HG02798 (cell line): Measurements from ENCODE around the gene EHBP1L1.
"Not testable (repeated sequence)": the region's sequence is repeated elsewhere in the genome, so short reads cannot be mapped to it uniquely, and the experiment has no call there.

Experiments used
- ATAC-seq: cut with Tn5 transposase; IDR thresholded peaks from one replicate; pipeline ENCODE4 v1.9.1; 2021; ENCODE audit warnings: mild to moderate bottlenecking; ENCODE audit not compliant: unreplicated experiment, poor library complexity

EHBP1L1 gene

DNA sequence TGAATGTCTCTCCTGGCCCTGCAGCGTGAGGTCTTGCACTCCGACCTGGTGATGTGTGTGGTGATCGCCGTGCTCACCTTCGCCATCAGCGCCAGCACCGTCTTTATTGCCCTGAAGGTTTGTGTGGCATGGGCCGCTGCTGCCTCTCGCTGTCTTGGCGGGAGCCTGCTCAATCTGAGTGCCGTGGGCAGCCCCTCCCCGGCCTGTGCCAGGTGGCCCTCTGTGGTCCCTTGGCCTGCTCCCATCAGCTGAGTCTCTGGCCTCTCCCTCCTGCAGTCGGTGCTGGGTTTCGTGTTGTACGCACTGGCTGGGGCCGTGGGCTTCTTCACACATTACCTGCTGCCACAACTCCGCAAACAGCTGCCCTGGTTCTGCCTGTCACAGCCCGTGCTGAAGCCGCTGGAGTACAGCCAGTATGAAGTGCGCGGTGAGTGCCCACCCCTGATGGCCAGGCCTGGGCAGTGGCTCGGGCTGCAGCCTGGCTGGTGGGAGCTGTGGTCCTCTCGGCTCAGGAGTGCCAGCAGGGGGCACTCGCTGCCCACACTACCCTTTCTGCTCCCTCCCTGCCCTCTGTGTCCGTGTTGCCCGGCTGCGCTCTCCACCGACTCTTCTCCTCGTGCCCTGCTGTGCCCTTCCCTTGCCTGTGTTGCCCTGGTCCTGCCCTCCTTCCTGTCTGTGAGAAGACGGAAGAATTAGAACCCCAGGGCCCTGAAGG, 49.9 kb downstream of the EHBP1L1 start:
- no peak for ATAC-seq

DNA sequence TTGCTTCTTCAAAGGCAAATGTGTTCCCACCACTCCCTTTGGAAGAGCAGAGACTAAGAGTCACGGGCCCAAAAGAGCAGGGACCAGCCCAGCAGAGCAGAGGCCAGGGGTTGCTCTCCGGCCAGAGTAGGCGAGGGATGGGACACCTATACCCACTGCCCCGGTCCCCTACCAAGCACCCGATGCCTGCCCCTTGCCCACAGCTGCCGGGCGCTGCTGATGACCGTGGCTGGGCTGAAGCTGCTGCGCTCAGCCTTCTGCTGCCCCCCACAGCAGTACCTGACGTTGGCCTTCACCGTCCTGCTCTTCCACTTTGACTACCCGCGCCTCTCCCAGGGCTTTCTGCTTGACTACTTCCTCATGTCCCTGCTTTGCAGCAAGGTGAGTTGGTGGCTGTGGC, 51.3 kb downstream of the EHBP1L1 start:
- no peak for ATAC-seq

DNA sequence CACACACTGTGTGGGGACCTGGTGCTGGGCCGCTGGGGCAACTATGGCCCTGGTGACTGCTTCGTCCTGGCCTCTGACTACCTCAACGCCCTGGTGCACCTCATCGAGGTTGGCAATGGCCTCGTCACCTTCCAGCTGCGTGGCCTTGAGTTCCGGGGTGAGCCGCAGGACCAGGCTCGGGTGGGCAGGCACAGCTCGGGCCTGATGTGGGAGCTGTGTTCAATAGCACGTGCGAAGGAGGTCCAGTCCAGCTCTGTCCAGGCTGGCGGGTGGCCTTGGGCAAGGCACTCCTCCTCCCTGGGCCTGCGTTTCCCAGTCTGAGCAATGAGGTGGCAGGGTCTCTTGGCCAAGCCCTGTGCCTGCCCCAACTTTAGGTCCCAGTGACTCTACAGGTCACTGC, 53.7 kb downstream of the EHBP1L1 start:
- no peak for ATAC-seq

DNA sequence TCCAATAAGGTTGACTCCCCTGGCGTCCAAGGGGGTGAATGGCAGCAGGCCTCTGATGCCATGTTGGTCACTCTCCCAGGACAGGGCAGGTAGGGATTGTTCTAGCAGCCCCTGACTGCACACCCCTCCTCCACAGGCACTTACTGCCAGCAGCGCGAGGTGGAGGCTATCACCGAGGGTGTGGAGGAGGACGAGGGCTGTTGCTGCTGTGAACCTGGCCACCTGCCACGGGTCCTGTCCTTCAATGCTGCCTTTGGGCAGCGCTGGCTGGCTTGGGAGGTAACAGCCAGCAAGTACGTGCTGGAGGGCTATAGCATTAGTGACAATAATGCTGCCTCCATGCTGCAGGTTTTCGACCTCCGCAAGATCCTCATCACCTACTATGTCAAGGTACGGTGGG, 54.4 kb downstream of the EHBP1L1 start:
- ATAC-seq = no peak

DNA sequence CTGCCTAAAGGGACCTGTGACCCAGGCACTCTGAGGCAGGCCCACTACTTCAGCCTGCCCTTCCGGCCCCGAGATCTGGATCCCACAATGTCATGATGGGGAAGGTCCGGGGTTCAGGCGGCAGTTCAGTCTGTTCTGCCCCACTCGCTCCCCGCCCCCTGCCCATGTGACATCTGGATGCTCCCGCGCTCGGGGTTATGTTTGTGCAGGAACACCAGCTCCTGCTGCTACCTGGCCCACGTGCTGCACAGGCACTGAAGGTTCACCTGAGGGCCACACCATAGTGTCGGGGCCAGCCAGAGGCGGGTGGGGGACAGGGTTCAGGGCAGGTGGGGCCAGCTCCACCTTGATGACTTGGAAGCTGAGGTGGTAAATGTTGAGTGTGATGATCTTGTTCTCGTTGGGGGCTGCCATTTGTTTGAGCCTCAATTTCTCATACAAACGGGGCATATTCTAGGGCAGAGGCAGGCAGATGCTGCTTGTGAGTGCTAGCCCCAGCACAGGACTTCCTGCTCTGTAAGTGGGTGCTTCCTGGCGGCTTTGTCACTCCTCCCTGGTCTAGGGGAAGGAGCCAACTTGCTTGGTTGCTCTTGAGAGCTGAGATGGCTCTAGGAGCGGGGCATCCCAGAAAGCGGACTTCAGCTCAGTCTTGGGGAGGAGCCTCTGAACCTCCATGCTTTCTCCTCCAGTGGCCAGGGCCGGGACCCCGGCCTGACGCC, 57.7 kb downstream of the EHBP1L1 start:
- no peak for ATAC-seq

DNA sequence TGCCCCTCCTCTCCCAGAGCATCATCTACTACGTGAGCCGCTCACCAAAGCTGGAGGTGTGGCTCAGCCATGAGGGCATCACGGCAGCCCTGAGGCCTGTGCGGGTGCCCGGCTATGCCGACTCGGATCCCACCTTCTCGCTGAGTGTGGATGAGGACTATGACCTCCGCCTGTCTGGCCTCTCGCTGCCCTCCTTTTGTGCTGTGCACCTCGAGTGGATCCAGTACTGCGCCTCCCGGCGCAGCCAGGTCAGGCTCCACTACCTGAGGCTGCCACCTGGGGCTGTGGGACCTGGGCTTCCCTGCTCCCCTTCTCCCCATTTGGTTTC, 58.2 kb downstream of the EHBP1L1 start:
- no peak for ATAC-seq

DNA sequence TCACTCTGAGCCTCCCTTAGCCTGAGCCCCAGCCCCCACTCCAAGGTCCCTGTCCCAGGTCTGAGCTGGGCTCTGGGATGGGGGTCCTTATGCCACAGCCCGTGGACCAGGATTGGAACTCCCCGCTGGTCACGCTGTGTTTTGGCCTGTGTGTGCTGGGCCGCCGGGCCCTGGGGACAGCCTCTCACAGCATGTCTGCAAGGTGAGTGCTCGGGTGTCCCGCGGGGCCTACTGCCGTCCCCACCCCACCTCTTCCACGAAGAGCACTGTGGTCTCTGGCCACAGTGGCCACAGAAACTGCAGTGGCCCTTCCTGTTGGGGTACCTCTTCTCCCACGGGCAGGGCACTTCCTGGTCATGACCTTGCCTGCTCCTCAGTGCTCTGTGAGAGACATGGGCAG, 58.6 kb downstream of the EHBP1L1 start:
- no peak for ATAC-seq

DNA sequence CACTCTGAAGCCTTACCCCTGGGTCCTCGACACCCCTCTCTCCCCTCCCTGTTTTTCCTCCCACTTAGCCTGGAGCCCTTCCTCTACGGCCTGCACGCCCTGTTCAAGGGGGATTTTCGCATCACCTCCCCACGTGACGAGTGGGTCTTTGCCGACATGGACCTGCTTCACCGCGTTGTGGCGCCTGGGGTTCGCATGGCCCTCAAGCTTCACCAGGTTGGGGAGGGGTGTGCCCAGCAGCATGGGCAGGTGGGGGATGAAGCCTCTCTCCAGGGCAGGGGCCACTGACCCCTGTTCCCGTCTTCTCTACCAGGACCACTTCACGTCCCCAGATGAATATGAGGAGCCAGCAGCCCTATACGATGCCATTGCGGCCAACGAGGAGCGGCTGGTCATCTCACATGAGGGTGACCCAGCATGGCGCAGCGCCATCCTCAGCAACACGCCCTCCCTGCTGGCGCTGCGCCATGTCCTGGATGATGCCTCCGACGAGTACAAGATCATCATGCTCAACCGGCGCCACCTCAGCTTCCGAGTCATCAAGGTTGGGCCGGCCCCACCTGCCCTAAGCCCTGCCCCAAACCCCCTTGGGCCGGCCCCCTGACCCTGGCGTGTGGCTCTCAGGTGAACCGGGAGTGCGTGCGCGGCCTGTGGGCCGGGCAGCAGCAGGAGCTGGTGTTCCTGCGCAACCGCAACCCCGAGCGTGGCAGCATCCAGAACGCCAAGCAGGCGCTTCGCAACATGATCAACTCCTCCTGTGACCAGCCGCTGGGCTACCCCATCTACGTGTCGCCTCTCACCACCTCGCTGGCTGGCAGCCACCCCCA, 59.3 kb downstream of the EHBP1L1 start:
- ATAC-seq = no peak

DNA sequence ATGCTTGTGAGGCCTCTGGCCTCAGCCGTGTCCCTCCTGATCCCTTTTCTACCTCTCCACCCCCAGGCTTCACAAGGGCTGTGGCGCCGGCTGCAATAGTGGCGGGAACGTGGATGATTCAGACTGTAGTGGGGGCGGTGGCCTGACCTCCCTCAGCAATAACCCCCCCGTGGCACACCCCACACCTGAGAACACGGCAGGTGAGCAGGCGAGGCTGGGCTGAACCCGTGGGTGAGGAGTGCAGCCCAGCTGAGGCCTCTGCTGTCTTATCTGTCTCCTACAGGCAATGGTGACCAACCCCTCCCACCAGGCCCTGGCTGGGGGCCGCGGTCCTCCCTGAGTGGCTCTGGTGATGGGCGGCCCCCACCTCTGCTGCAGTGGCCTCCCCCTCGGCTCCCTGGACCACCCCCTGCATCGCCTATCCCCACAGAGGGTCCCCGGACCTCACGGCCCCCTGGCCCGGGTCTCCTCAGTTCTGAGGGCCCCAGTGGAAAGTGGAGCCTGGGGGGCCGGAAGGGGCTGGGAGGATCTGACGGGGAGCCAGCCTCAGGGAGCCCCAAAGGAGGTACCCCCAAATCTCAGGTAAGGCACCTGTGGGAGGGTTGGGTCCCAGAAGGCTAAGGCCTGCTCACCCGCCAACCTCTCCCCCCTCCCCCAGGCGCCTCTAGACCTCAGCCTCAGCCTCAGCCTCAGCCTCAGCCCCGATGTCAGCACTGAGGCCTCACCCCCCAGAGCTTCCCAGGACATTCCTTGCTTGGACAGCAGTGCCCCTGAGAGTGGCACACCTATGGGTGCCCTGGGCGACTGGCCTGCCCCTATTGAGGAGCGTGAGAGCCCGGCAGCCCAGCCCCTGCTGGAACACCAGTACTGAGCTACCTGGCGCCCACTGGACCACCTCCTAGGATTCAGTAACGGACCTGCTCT, 60.5 kb downstream of the EHBP1L1 start:
- no peak for ATAC-seq

DNA sequence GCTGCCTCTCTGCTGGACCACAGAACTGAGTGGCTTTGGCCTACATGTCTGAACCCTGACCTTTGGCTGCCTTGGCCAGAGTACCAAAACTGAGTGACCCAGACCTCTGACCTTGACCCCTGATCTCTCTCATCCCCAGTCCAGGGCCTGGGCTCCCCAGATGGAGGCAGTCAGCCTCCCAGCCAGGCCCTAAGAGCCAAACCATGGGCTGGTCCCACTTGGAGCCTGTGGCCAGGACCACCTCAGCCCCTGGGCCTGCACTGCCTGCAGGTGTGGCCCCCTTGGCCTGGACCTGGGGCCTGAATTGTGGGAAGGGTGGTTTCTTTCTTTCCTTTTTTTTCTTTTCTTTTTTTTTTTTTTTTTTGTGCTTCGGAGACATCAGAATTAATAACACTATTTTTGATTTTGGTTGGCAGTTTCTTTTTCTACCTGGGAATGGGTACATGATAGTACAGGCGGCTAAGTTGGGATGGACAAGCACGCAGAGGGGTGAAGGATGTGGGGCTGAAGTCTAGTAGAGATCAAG, 61.2 kb downstream of the EHBP1L1 start:
- no peak for ATAC-seq

DNA sequence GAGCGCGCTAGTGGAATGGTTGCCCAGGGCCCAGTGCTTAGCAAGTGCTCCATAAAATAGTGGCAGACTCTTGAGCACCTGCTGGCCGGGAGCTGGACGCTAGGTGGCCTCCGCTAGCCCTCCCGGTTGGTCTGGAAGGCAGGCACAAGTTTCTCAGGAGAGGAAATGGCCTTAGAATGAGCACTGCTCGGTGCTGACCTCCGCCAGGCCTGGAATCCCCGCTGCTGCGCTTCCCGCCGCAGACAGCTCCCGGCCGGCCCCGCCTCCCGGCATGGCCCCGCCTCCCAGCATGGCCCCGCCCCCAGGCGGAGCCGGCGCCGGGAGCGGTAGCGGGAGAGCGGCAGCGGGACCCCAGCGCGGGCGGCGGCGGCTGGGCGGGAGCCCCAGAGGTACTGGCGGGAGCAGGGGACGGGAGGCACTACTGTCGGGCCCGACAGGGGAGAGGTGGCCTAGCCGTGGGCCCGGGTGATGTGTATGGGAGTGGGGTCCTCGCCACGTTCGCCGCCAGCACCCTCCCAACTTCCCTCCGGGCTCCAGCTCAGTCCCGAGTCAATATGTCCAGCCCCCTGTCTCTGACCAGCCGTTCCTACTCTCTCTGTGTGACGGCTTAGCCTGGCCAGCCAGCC, 62.1 kb downstream of the EHBP1L1 start, which contains the start of gene SIPA1:
Gene SIPA1, plus strand, starts transcription at position 308 of the 626 bp plus-strand sequence. CDS start 2,821 bp downstream, outside the sequence.
- peak; percentile 58 for ATAC-seq

DNA sequence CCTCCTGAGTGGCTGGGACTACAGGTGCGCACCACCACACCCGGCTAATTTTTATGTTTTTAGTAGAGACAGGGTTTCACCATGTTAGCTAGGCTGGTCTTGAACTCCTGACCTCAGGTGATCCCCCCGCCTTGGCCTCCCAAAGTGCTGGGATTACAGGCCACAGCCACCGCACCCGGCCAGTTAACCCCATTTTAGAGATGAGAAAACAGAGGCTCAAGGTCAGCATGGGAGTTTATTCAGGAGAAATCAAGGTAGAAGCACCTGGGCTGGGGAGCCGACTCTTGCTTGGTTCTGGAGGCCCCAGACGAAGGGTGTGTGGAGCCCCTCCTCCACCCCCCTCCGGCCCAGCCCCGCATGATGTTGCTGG, 63.4 kb downstream of the EHBP1L1 start:
- not testable (repeated sequence) for ATAC-seq

DNA sequence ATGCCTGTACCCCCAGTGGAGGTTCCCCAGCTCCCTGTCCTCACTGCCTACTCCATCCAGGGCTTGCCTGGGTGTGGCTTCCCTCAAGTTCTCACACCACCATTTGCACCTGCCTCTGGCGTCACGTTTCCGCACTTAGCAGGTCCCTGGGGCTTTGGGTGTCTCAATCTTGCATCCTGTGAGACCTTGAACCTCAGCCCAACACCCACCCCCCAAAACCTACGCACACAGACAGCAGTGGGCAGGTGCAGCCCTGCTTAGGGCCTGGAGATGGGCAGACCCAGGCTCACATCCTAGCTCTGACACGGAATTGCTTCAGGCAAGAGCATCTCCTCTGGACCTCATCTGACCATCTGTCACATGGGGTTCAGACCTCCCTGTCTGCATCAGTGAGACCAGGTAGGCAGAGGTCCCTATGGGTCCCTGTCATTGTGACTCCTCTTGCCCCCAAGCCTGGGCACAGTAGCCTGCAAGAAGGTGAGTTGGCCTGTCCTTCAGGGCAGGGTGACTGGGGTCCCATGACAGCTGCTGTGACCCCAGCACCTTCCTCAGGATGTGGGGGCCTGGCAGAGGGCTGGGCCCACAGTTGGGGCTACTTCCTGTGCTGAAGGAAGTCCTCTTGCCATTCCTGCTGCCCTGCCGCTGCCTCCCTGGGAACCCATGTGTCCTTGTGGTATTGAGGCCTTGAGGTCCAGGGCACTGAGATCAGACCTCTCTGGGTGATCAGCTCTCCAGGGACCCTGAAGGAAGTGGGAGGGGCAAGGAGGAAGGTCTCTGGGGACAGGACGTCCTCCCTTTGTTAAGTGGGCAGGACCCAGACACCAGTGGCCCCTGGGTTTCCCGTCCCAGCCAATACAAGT, 64.0 kb downstream of the EHBP1L1 start:
- no peak for ATAC-seq

DNA sequence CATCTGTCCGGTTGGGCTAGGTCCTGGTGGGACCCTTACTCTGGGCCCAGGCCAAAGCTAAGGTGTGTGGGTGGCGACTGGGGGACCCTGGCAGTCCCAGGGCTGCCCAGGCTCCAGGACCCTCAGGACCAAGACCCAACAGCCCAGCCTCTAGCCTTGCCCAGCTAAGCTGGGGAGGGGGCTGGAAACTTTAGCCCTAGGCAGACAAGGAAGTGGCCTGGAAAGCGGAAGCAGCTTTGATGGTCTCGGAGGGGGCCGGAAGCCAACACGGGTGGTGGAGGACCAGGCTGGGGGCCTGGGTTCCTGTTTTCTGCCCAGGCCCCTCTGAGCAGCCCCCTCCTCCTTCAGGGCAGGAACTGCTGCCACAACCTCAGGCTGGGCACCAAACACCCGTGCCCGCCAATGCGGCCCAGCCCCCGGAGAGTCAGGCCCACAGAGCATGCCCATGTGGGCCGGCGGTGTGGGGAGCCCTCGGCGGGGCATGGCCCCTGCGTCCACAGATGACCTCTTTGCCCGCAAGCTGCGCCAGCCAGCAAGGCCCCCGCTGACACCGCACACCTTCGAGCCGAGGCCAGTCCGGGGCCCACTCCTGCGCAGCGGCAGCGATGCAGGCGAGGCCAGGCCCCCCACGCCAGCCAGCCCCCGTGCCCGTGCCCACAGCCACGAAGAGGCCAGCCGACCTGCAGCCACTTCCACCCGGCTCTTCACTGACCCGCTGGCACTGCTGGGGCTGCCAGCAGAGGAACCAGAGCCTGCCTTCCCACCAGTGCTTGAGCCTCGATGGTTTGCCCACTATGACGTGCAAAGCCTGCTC, 64.8 kb downstream of the EHBP1L1 start:
- ATAC-seq = no peak

DNA sequence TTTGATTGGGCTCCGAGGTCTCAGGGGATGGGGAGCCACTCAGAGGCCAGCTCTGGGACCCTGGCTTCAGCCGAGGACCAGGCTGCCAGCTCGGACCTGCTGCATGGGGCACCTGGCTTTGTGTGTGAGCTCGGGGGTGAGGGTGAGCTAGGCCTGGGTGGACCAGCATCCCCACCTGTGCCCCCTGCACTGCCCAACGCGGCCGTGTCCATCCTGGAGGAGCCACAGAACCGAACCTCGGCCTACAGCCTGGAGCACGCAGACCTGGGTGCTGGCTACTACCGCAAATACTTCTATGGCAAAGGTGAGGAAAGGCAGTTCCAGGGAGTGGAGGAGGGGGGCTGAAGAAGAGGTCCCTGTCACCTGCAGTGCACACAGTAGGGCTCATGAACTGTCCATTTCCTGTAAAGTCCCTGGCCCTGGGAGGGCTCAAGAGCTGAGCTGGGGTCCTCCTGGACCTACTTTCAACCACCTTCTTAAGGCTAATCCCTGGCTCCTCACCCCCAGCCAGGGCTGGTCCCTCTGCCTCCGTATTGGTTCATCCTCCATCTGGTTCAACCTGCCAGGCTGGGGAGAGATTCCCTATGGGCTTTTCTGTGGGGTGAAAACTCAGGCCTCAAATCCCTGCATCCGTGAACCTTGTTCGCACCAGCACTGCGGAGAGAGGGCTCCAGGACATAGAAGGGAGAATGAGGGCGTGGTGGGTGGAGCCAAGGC, 65.6 kb downstream of the EHBP1L1 start:
- no peak for ATAC-seq
